ENCODE results near the gene PRDM1. TPM values are rescaled to one million over a fixed set of nuclear protein-coding genes. Genes with fewer than 3 reads are reported as not detected.

The PRDM1 gene
- total and polyA plus RNA-seq, 2 donors (not counting 1 experiment from before 2014, with no cell fraction given) = 2.8 to 5.4 TPM

- Histone ChIP-seq H2AFZ (ENCODE audit: low read length) (no peak overlapping the region), H3K4me3 (replicated peaks in 1 of 4; ENCODE audit: control extremely low read depth in 1 of 4, insufficient read depth in 1 of 4, low read depth in 3 of 4, low read length in 4 of 4) (no peak overlapping the region), H3K4me2 (ENCODE audit: extremely low read depth, insufficient read depth, low read length) (no peak overlapping the region), H3K4me1 (ENCODE audit: control insufficient read depth, extremely low read depth, insufficient read depth, low read length) (peaks cover 2% of the 10 kb centered on the region), H3K9me3 (ENCODE audit: control insufficient read depth, insufficient read depth, low read depth, low read length) (no peaks in the 10 kb centered on the region), H3K27ac (ENCODE audit: insufficient read depth, low read length) (no peak overlapping the region), H3K27me3 (ENCODE audit: control insufficient read depth, insufficient read depth, low read length) (no peaks in the 10 kb centered on the region), H3K79me2 (ENCODE audit: control insufficient read depth, insufficient read depth, low read length) (no peaks in the 10 kb centered on the region), H3K36me3 (ENCODE audit: control insufficient read depth, insufficient read depth, low read length) (no peaks in the 10 kb centered on the region), H4K20me1 (ENCODE audit: control insufficient read depth, extremely low read depth, insufficient read depth, low read length) (no peaks in the 10 kb centered on the region), H3K9ac (ENCODE audit: insufficient read depth, low read length) (no peak overlapping the region)
- no peak for DNase-seq (ENCODE audit: low read depth in 2 of 2)
- TF ChIP-seq CTCF (conservative IDR thresholded peaks at IDR 0.05 in 1 of 2, IDR thresholded peaks at IDR 0.05 in 1 of 2; ENCODE audit: low read depth in 1 of 2, low read length in 2 of 2) (no peak), EZH2 (IDR thresholded peaks at IDR 0.05; ENCODE audit: low read length, missing control alignments) (no peak)
Measured at GRCh38 chr6:106133040-106133439, 46.9 kb downstream of the PRDM1 start.

- H3K9ac ChIP-seq (ENCODE audit: insufficient read depth, low read length) = no peak overlapping the region
- H3K36me3 ChIP-seq (ENCODE audit: control insufficient read depth, insufficient read depth, low read length) = no peaks in the 10 kb centered on the region
- TF ChIP-seq EZH2 (IDR thresholded peaks at IDR 0.05; ENCODE audit: low read length, missing control alignments) (no peak), CTCF (conservative IDR thresholded peaks at IDR 0.05 in 1 of 2, IDR thresholded peaks at IDR 0.05 in 1 of 2; ENCODE audit: low read depth in 1 of 2, low read length in 2 of 2) (no peak)
- H3K4me2 ChIP-seq (ENCODE audit: extremely low read depth, insufficient read depth, low read length) = no peak overlapping the region
- no peaks in the 10 kb centered on the region for H3K27me3 ChIP-seq (ENCODE audit: control insufficient read depth, insufficient read depth, low read length)
- peaks cover under 1% of the 10 kb centered on the region for H3K4me1 ChIP-seq (ENCODE audit: control insufficient read depth, extremely low read depth, insufficient read depth, low read length)
- no peaks in the 10 kb centered on the region for H3K9me3 ChIP-seq (ENCODE audit: control insufficient read depth, insufficient read depth, low read depth, low read length)
- H4K20me1 ChIP-seq (ENCODE audit: control insufficient read depth, extremely low read depth, insufficient read depth, low read length) = no peaks in the 10 kb centered on the region
- no peak for DNase-seq (ENCODE audit: low read depth in 2 of 2)
- no peak overlapping the region for H2AFZ ChIP-seq (ENCODE audit: low read length)
- no peak overlapping the region for H3K27ac ChIP-seq (ENCODE audit: insufficient read depth, low read length)
- no peaks in the 10 kb centered on the region for H3K79me2 ChIP-seq (ENCODE audit: control insufficient read depth, insufficient read depth, low read length)
- H3K4me3 ChIP-seq (replicated peaks in 1 of 4; ENCODE audit: control extremely low read depth in 1 of 4, insufficient read depth in 1 of 4, low read depth in 3 of 4, low read length in 4 of 4) = no peak overlapping the region
Measured at GRCh38 chr6:106134087-106134770, 48.1 kb downstream of the PRDM1 start.

- H3K4me3 ChIP-seq (replicated peaks in 1 of 4; ENCODE audit: control extremely low read depth in 1 of 4, insufficient read depth in 1 of 4, low read depth in 3 of 4, low read length in 4 of 4) = no peak overlapping the region
- no peaks in the 10 kb centered on the region for H4K20me1 ChIP-seq (ENCODE audit: control insufficient read depth, extremely low read depth, insufficient read depth, low read length)
- peak; percentile 46 to 61 for DNase-seq (ENCODE audit: low read depth in 2 of 2)
- H3K27me3 ChIP-seq (ENCODE audit: control insufficient read depth, insufficient read depth, low read length) = no peaks in the 10 kb centered on the region
- no peaks in the 10 kb centered on the region for H3K4me1 ChIP-seq (ENCODE audit: control insufficient read depth, extremely low read depth, insufficient read depth, low read length)
- H3K36me3 ChIP-seq (ENCODE audit: control insufficient read depth, insufficient read depth, low read length) = no peaks in the 10 kb centered on the region
- no peak overlapping the region for H2AFZ ChIP-seq (ENCODE audit: low read length)
- H3K79me2 ChIP-seq (ENCODE audit: control insufficient read depth, insufficient read depth, low read length) = no peaks in the 10 kb centered on the region
- TF ChIP-seq CTCF (conservative IDR thresholded peaks at IDR 0.05 in 1 of 2, IDR thresholded peaks at IDR 0.05 in 1 of 2; ENCODE audit: low read depth in 1 of 2, low read length in 2 of 2) (no peak), EZH2 (IDR thresholded peaks at IDR 0.05; ENCODE audit: low read length, missing control alignments) (no peak)
- no peak overlapping the region for H3K27ac ChIP-seq (ENCODE audit: insufficient read depth, low read length)
- H3K4me2 ChIP-seq (ENCODE audit: extremely low read depth, insufficient read depth, low read length) = no peak overlapping the region
- H3K9ac ChIP-seq (ENCODE audit: insufficient read depth, low read length) = no peak overlapping the region
- no peaks in the 10 kb centered on the region for H3K9me3 ChIP-seq (ENCODE audit: control insufficient read depth, insufficient read depth, low read depth, low read length)
Measured at GRCh38 chr6:106134906-106135634, 48.9 kb downstream of the PRDM1 start.
